ENCODE data around the gene HECW1. TPM values are rescaled to one million over a fixed set of nuclear protein-coding genes. Genes with fewer than 3 reads are reported as not detected.

Gene HECW1
- total and polyA plus RNA-seq, 2 of the 8 experiments (the other 6 are each of a cell fraction or from before 2014, with no cell fraction given) = 2.9 to 12.7 TPM

DNA sequence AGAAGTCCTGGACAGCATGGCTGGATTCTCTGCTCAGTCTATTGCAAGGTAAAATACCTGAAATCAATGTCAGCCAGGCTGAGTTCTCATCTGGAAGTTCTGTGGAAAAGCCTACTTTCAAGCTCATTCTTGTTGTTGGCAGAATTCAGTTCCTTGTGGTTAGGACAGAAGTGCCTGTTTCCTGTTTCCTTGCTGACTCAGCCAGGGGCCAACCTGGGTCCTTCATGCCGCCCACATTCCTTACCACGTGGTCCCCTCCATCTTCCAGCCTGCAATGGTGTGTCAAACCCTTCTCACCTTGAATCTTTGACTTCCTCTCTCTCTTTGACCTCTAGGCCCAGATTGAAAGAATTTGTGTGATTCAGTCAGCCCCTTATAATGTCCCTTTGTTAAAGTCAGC is 273.4 kb downstream of the HECW1 start (continued):
- no peak for TF ChIP-seq RNF2 (IDR thresholded peaks at IDR 0.05; ENCODE audit: borderline replicate concordance, low read depth, low read length, missing control alignments, poor library complexity, severe bottlenecking)
- TF ChIP-seq BCL11A (IDR thresholded peaks at IDR 0.05; ENCODE audit: low read depth in 2 of 2, low read length in 2 of 2) = no peak
- TF ChIP-seq CBX5 (IDR thresholded peaks at IDR 0.05; ENCODE audit: low read depth, low read length) = no peak

All from H1 (cell line).